Measurements from ENCODE around the gene SAMMSON. TPM values are rescaled to one million over a fixed set of nuclear protein-coding genes. Genes with fewer than 3 reads are reported as not detected.
A peak's percentile ranks its signal among the peaks of the same experiment; 100 is the strongest.

SAMMSON gene
- total RNA-seq, 2 experiments from 2014 or later = not detected

- ATAC-seq (no peak), DNase-seq (no peak)
- peaks cover 1% of the 10 kb centered on the region for H3K27me3 Mint-ChIP-seq
- ChIA-PET CTCF (no interaction called here), POLR2A (interaction anchor here (0.6 kb wide), 1 partner anchor 13 kb away, joined by 3 read pairs; no protein-coding TSS in a partner anchor)
- H3K4me3 Mint-ChIP-seq = no peak overlapping the region
- intact Hi-C loops (cut with micrococcal nuclease) = no loop called here
- H3K27ac Mint-ChIP-seq = no peak overlapping the region
- H3K36me3 Mint-ChIP-seq (ENCODE audit: low read depth) = no peaks in the 10 kb centered on the region
- peaks cover 1% of the 10 kb centered on the region for H3K9me3 Mint-ChIP-seq
- TF ChIP-seq CTCF (IDR thresholded peaks at IDR 0.05) = no peak
- H3K4me1 Mint-ChIP-seq (ENCODE audit: low read depth) = no peaks in the 10 kb centered on the region
Observed at GRCh38 chr3:70038693-70039092, 39.2 kb downstream of the SAMMSON start.

GRCh38 chr3:70040386-70040785 lies 40.9 kb downstream of the SAMMSON start:
- no peak for DNase-seq
- POLR2A ChIA-PET = no interaction called here
- CTCF ChIA-PET = no interaction called here
- Mint-ChIP-seq H3K27me3 (peaks cover 1% of the 10 kb centered on the region), H3K4me1 (ENCODE audit: low read depth) (no peaks in the 10 kb centered on the region), H3K27ac (no peak overlapping the region), H3K36me3 (ENCODE audit: low read depth) (no peaks in the 10 kb centered on the region), H3K4me3 (no peak overlapping the region), H3K9me3 (peaks cover 1% of the 10 kb centered on the region)
- intact Hi-C loops (cut with micrococcal nuclease) = no loop called here
- TF ChIP-seq CTCF (IDR thresholded peaks at IDR 0.05) = no peak
- no peak for ATAC-seq

- Mint-ChIP-seq H3K27ac (no peak overlapping the region), H3K9me3 (peaks cover 1% of the 10 kb centered on the region), H3K4me1 (ENCODE audit: low read depth) (no peaks in the 10 kb centered on the region), H3K4me3 (no peak overlapping the region), H3K36me3 (ENCODE audit: low read depth) (no peaks in the 10 kb centered on the region), H3K27me3 (peaks cover 1% of the 10 kb centered on the region)
- ATAC-seq (no peak), DNase-seq (no peak)
- POLR2A ChIA-PET = no interaction called here
- intact Hi-C loops (cut with micrococcal nuclease) = no loop called here
- CTCF ChIA-PET = no interaction called here
- no peak for TF ChIP-seq CTCF (IDR thresholded peaks at IDR 0.05)
Observed at GRCh38 chr3:70042641-70043040, 43.1 kb downstream of the SAMMSON start.

- no peak for ATAC-seq
- ChIA-PET CTCF (no interaction called here), POLR2A (no interaction called here)
- Mint-ChIP-seq H3K9me3 (no peaks in the 10 kb centered on the region), H3K27ac (no peak overlapping the region), H3K4me1 (ENCODE audit: low read depth) (no peaks in the 10 kb centered on the region), H3K4me3 (no peak overlapping the region), H3K36me3 (ENCODE audit: low read depth) (no peaks in the 10 kb centered on the region), H3K27me3 (peaks cover 12% of the 10 kb centered on the region)
- DNase-seq = no peak
- intact Hi-C loops (cut with micrococcal nuclease) = no loop called here
- TF ChIP-seq CTCF (IDR thresholded peaks at IDR 0.05) = no peak
Observed at GRCh38 chr3:70049761-70050160, 50.2 kb downstream of the SAMMSON start.

GRCh38 chr3:70053293-70053692 lies 53.8 kb downstream of the SAMMSON start:
- CTCF ChIA-PET = no interaction called here
- Mint-ChIP-seq H3K4me3 (no peak overlapping the region), H3K27me3 (peaks cover 20% of the 10 kb centered on the region), H3K4me1 (ENCODE audit: low read depth) (no peaks in the 10 kb centered on the region), H3K36me3 (ENCODE audit: low read depth) (no peaks in the 10 kb centered on the region), H3K27ac (no peak overlapping the region), H3K9me3 (no peaks in the 10 kb centered on the region)
- no peak for TF ChIP-seq CTCF (IDR thresholded peaks at IDR 0.05)
- peak; percentile 70 for ATAC-seq
- POLR2A ChIA-PET = no interaction called here
- intact Hi-C loops (cut with micrococcal nuclease) = no loop called here
- peak; percentile 4 for DNase-seq

All from activated CD8-positive, alpha-beta T cell treated with anti-CD3 and anti-CD28 coated beads for 36 hours (primary cell).